GM19324 (cell line): ENCODE measurements around the gene LRCH1.
A peak's percentile ranks its signal among the peaks of the same experiment; 100 is the strongest.
"Not testable (repeated sequence)": the region's sequence is repeated elsewhere in the genome, so short reads cannot be mapped to it uniquely, and the experiment has no call there.

Experiments
- ATAC-seq: cut with Tn5 transposase; IDR thresholded peaks from one replicate; pipeline ENCODE4 v1.9.1; 2021; ENCODE audit warnings: mild to moderate bottlenecking, moderate library complexity; ENCODE audit not compliant: unreplicated experiment, low FRiP score

Gene LRCH1

GRCh38 chr13:46738055-46738454 lies 185.1 kb downstream of the LRCH1 start:
- no peak for ATAC-seq

GRCh38 chr13:46738766-46739165 lies 185.8 kb downstream of the LRCH1 start:
- no peak for ATAC-seq

GRCh38 chr13:46739447-46740098 lies 186.6 kb downstream of the LRCH1 start:
- ATAC-seq = no peak

- no peak for ATAC-seq
These were observed 190.2 kb downstream of the LRCH1 start for GRCh38 chr13:46743191-46743590.

- ATAC-seq = no peak
These were observed 192.1 kb downstream of the LRCH1 start for GRCh38 chr13:46745062-46745461.

GRCh38 chr13:46745706-46746105 lies 192.7 kb downstream of the LRCH1 start:
- ATAC-seq = no peak

GRCh38 chr13:46747031-46747820 lies 194.3 kb downstream of the LRCH1 start:
- no peak for ATAC-seq

DNA sequence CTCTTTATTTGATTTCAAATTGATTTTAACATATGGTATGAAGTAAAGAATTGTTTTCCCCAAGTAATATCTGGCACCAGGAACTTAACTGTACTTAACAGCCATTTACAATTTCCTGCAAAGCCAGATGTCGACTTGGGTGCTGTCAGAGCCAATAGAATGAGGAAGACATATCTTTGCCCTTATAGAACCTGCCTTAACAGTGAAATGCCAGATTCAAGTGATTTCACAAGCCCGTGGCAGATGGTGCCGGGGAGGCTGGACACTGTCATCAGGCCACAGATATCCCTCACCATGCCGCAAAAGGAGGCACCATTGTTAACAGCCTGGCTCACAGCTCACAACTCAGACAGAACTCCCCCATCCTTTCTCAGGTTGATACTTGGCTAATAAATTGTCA lies 195.3 kb downstream of the LRCH1 start:
- no peak for ATAC-seq

DNA sequence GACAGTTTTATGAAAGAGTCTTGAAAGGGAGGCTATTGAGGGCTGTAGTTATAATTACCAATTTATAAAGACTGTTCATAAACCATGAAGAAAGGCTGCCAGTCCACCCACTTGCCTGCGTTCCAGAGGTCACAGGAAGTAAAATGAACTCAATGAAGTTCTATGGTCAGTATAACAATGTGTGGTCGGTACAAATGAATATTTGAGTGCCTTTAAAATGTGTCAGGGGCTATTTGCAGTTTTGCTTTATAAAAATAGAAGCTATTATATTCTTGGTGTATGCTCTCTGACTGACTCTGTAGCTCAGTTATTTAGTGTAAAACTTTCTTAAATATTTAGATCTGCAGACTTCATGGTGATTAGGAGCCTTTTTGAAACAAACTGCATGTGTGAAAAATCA lies 197.0 kb downstream of the LRCH1 start:
- no peak for ATAC-seq

DNA sequence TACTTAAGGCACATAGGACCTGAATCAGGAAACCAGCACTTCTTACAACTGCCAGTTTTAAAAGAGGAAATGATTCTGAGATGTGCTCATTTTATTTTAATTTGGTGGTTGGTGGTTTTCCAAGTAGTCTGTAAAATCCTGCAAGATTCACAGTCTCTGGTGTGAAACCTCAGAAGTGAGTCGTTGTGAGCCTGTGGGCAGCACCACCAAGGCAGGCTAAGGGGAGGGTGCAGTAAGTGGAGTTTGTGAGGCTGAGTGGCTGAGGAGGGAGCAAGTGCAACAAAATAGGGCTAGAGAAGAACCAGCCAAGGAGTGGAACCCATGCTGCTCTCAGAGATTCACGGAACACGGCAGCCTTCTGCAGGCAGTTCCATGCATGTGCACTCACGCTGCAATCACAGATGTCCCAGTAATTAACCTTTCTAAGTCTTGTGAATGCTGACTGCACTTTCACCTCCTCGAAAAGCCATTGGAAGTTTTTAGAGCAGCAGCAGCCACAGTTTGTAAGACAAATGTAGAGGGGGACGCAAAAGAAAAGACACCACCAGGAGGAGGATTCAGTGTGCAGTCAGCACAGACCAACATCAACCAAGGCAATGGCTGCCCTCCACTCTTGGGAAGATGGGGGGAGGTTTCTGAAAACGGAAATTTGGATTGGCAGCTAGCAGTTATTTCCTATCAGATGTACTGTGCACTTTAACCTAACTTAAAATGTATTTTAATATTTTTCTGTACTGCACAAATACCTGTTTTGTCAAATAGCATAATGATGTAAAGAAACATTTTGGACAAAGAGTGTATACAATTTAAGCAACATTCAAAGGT lies 199.1 kb downstream of the LRCH1 start:
- peak; percentile 69 for ATAC-seq

DNA sequence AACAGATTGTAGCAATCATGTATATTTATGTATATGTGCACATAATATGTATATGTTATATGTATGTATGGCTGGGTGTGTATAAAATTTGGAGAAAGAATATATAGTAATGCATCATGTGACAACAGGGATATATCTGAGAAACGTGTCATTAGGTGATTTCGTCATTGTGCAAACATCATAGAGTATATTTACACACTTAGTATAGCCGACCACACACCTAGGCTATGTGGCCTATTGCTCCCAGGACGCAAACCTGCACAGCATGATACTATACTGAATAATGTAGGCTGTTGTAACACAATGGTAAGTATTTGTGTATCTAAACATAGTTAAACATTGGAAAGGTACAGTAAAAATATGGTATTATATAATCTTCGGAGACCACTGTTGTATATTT lies 200.2 kb downstream of the LRCH1 start:
- no peak for ATAC-seq

- no peak for ATAC-seq
These were observed 200.9 kb downstream of the LRCH1 start for GRCh38 chr13:46753917-46754316.

GRCh38 chr13:46754812-46755211 lies 201.8 kb downstream of the LRCH1 start:
- ATAC-seq = no peak

GRCh38 chr13:46755508-46755907 lies 202.5 kb downstream of the LRCH1 start:
- not testable (repeated sequence) for ATAC-seq

- ATAC-seq = no peak
These were observed 204.0 kb downstream of the LRCH1 start for GRCh38 chr13:46756977-46757376.

GRCh38 chr13:46757640-46758039 lies 204.7 kb downstream of the LRCH1 start:
- ATAC-seq = no peak

DNA sequence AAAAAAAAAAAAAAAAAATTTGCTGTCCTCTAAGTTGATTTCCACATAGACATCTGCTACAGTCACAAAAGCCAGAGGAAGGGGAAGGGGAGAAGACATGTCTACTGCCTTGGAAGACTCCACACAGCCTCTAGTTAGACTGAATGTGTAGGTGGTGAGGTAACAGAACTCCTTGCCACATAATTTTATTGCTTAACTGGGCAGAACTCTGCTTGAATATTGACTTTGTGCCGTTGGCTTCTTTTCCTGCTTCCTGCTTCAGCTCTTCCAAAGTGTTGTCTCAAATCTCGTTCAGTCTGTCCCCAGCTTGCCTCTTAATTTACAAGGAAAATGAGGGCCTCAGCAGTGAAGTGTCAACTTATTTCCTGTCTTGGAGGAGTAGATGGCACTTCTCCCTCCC lies 206.9 kb downstream of the LRCH1 start:
- no peak for ATAC-seq

DNA sequence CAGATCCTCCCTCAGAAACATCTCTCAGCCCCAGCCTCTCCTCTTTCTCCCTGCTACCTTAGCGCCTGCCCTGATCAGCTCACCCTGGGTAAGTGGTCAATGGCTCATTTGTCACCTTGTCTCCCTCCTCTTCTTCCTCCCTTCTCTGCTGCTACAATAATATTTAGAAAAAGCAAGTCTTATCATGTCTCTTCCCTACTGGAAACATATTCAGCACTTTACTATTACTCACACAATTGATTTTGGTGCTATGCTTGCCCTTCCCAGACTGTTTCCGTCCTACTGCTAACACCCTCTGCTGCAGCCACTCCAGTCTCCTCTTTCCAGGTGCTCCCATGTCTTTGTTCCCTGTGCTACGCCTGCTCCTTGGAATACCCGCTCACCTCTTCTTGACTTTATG lies 208.2 kb downstream of the LRCH1 start:
- ATAC-seq = no peak

GRCh38 chr13:46761866-46762265 lies 208.9 kb downstream of the LRCH1 start:
- ATAC-seq = no peak

- ATAC-seq = not testable (repeated sequence)
These were observed 217.0 kb downstream of the LRCH1 start for GRCh38 chr13:46769925-46770324.

DNA sequence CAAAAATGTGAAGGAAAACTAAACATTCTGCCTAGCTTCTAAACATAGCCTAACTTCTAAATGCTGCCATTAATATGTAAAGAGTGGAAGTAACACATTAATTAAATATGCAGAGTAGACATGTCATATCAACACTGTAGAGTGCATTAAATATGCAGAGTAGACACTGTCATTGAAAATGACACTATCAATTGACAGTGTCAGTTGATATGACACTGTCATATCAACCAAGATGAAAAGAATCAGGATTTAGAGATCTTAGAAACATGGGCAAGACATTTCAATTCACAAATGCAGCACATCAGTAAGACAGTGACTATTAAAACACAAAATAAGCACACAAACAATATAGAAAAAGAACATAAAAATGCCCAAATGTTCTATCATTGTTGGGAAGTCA lies 218.7 kb downstream of the LRCH1 start:
- ATAC-seq = no peak
